Nephron (organoid): Measurements from ENCODE around the gene NEK7.

ENCODE experiments used
- H3K27ac Mint-ChIP-seq, 3 experiments: 2 replicates each; pipeline ENCODE4 v1.8.0; 2020; ENCODE audit warnings: mixed read lengths in 3 of 3, mild to moderate bottlenecking in 2 of 3, moderate library complexity in 1 of 3
- H3K27me3 Mint-ChIP-seq: 2 replicates; pipeline ENCODE4 v1.8.0; 2021; ENCODE audit warnings: low read depth, mild to moderate bottlenecking, moderate library complexity, mixed read lengths
- H3K36me3 Mint-ChIP-seq: 2 replicates; pipeline ENCODE4 v1.8.0; 2020; ENCODE audit warnings: low read depth, mixed read lengths
- H3K4me1 Mint-ChIP-seq: 2 replicates; pipeline ENCODE4 v1.8.0; 2020; ENCODE audit warnings: mixed read lengths
- H3K4me3 Mint-ChIP-seq, 3 experiments: 2 replicates each; pipeline ENCODE4 v1.8.0; 2020; ENCODE audit warnings: mild to moderate bottlenecking in 3 of 3, mixed read lengths in 3 of 3, moderate library complexity in 2 of 3
- H3K9me3 Mint-ChIP-seq: 2 replicates; pipeline ENCODE4 v1.8.0; 2020; ENCODE audit warnings: mixed read lengths
- CTCF ChIP-seq, 3 experiments: fragments of 200-600 bp; sonication (generic); IDR thresholded peaks; one replicate each; pipeline ENCODE4 v1.5.0; 2021; ENCODE audit warnings: antibody characterized with exemption in 3 of 3; ENCODE audit not compliant: unreplicated experiment in 3 of 3

The NEK7 gene

GRCh38 chr1:198273748-198274295, 117.0 kb downstream of the NEK7 start:
- Mint-ChIP-seq H3K36me3 (peaks cover 4% of the 10 kb centered on the region), H3K9me3 (no peaks in the 10 kb centered on the region), H3K4me1 (peaks cover 8% of the 10 kb centered on the region), H3K27ac (peak overlapping the region in 1 of 3 experiments; percentile 15), H3K4me3 (no peak overlapping the region), H3K27me3 (no peaks in the 10 kb centered on the region)
- TF ChIP-seq CTCF (IDR thresholded peaks at IDR 0.05; ENCODE audit: unreplicated experiment in 3 of 3), result no peak

- TF ChIP-seq CTCF (IDR thresholded peaks at IDR 0.05; ENCODE audit: unreplicated experiment in 3 of 3), result peak in 1 of 3 experiments; percentile 12
- Mint-ChIP-seq H3K4me1 (peaks cover 8% of the 10 kb centered on the region), H3K27ac (no peak overlapping the region), H3K27me3 (no peaks in the 10 kb centered on the region), H3K4me3 (no peak overlapping the region), H3K9me3 (no peaks in the 10 kb centered on the region), H3K36me3 (peaks cover 4% of the 10 kb centered on the region)
Observed at GRCh38 chr1:198275597-198275996, 118.8 kb downstream of the NEK7 start.

- H3K4me1 Mint-ChIP-seq, result peaks cover 8% of the 10 kb centered on the region
- no peaks in the 10 kb centered on the region for H3K36me3 Mint-ChIP-seq
- H3K27me3 Mint-ChIP-seq, result no peaks in the 10 kb centered on the region
- no peak for TF ChIP-seq CTCF (IDR thresholded peaks at IDR 0.05; ENCODE audit: unreplicated experiment in 3 of 3)
- H3K9me3 Mint-ChIP-seq, result no peaks in the 10 kb centered on the region
- H3K4me3 Mint-ChIP-seq, result no peak overlapping the region
- H3K27ac Mint-ChIP-seq, result no peak overlapping the region
Observed at GRCh38 chr1:198276241-198276640, 119.4 kb downstream of the NEK7 start.

GRCh38 chr1:198278943-198279342, 122.1 kb downstream of the NEK7 start:
- no peaks in the 10 kb centered on the region for H3K9me3 Mint-ChIP-seq

GRCh38 chr1:198280080-198280479, 123.3 kb downstream of the NEK7 start:
- TF ChIP-seq CTCF (IDR thresholded peaks at IDR 0.05; ENCODE audit: unreplicated experiment in 3 of 3), result no peak
- H3K27me3 Mint-ChIP-seq, result no peaks in the 10 kb centered on the region
- peaks cover 6% of the 10 kb centered on the region for H3K4me1 Mint-ChIP-seq
- H3K4me3 Mint-ChIP-seq, result no peak overlapping the region
- no peak overlapping the region for H3K27ac Mint-ChIP-seq
- peaks cover 3% of the 10 kb centered on the region for H3K36me3 Mint-ChIP-seq
- no peaks in the 10 kb centered on the region for H3K9me3 Mint-ChIP-seq

More at GRCh38 chr1:198278943-198279342, 122.1 kb downstream of the NEK7 start:
- Mint-ChIP-seq H3K27ac (no peak overlapping the region), H3K27me3 (no peaks in the 10 kb centered on the region), H3K36me3 (peaks cover 3% of the 10 kb centered on the region), H3K4me1 (peaks cover 7% of the 10 kb centered on the region), H3K4me3 (peak overlapping the region in 1 of 3 experiments; percentile 30)
- no peak for TF ChIP-seq CTCF (IDR thresholded peaks at IDR 0.05; ENCODE audit: unreplicated experiment in 3 of 3)

GRCh38 chr1:198281911-198282310, 125.1 kb downstream of the NEK7 start:
- TF ChIP-seq CTCF (IDR thresholded peaks at IDR 0.05; ENCODE audit: unreplicated experiment in 3 of 3), result no peak
- H3K36me3 Mint-ChIP-seq, result peaks cover 14% of the 10 kb centered on the region
- H3K9me3 Mint-ChIP-seq, result no peaks in the 10 kb centered on the region
- no peak overlapping the region for H3K4me3 Mint-ChIP-seq
- H3K4me1 Mint-ChIP-seq, result peaks cover 6% of the 10 kb centered on the region
- no peak overlapping the region for H3K27ac Mint-ChIP-seq
- H3K27me3 Mint-ChIP-seq, result no peaks in the 10 kb centered on the region
